K562 (cell line): ENCODE results near the gene SLC43A2. TPM values are rescaled to one million over a fixed set of nuclear protein-coding genes. Genes with fewer than 3 reads are reported as not detected.

Source experiments
- ATAC-seq: fragments of 200-7000 bp; cut with Tn5 transposase; 3 replicates; pipeline ENCODE4 v1.9.1; 2020; ENCODE audit warnings: moderate library complexity
- BruUV-seq: library from RNA; stranded (reverse); fragments of 400-500 nt; replicated peaks from 2 replicates; lab custom pipeline; 2021; lab: Mats Ljungman, UMichigan
- CTCF ChIA-PET: fragments of 300-600 bp; formaldehyde crosslinking; extraction: SDS; loops from one replicate; lab custom pipeline; 2021; ENCODE audit warnings: low intra/inter-chr PET ratio; lab: Yijun Ruan, JAX
- POLR2A ChIA-PET: fragments of 300-600, 350-650 bp; sonication (Branson Sonifier 250); formaldehyde crosslinking; extraction: SDS; loops from one replicate; lab custom pipeline; 2021; ENCODE audit warnings: antibody characterized with exemption, inconsistent platforms; lab: Yijun Ruan, JAX
- DNase-seq, 4 experiments: peaks; one replicate each; pipeline versions ENCODE4 v3.0.0 to v3.0.0-alpha.2; 2011 to 2018; ENCODE audit warnings: low spot score in 3 of 4, mixed read lengths in 3 of 4; ENCODE audit errors: extremely low read depth in 1 of 4
- FAIRE-seq: peaks from 2 replicates; lab custom pipeline; 2011; peaks lifted over from hg19 to GRCh38; lab: Jason Lieb, UNC
- H2AFZ ChIP-seq: 2 replicates; pipeline ENCODE4 v1.6.0; 2011; ENCODE audit warnings: low read depth, low read length, control low read depth, inconsistent platforms
- H3K27ac ChIP-seq: fragments of 200-600 bp; 3 replicates; pipeline ENCODE4 v1.8.0; 2011; ENCODE audit warnings: low read depth, mild to moderate bottlenecking, control low read depth, inconsistent platforms, low read length, moderate library complexity, mixed read lengths; ENCODE audit errors: extremely low read depth
- H3K27me3 ChIP-seq, 2 experiments: fragments of 300-600 bp in 1 of 2; 2 replicates in 1 of 2; 3 replicates in 1 of 2; pipeline versions ENCODE4 v1.6.0 to v1.8.0; 2011; ENCODE audit warnings: inconsistent platforms in 2 of 2, low read length in 2 of 2, mild to moderate bottlenecking in 1 of 2, mixed read lengths in 1 of 2, moderate library complexity in 1 of 2; ENCODE audit not compliant: control insufficient read depth in 2 of 2, insufficient read depth in 2 of 2
- H3K36me3 ChIP-seq: fragments of 300-600 bp; 3 replicates; pipeline ENCODE4 v1.8.0; 2011; ENCODE audit warnings: mild to moderate bottlenecking, low read length, inconsistent platforms; ENCODE audit not compliant: control insufficient read depth, insufficient read depth
- H3K4me1 ChIP-seq, 2 experiments: fragments of 200-600 bp in 1 of 2; replicated peaks in 1 of 2; 2 replicates in 1 of 2; 3 replicates in 1 of 2; pipeline versions ENCODE4 v1.5.1 to v1.8.0; 2011; ENCODE audit warnings: inconsistent platforms in 2 of 2, low read length in 2 of 2, mild to moderate bottlenecking in 1 of 2, mixed read lengths in 1 of 2, moderate library complexity in 1 of 2; ENCODE audit not compliant: control insufficient read depth in 2 of 2, insufficient read depth in 2 of 2
- H3K4me2 ChIP-seq: 2 replicates; pipeline ENCODE4 v1.6.1; 2011; ENCODE audit warnings: low read length, control low read depth, inconsistent platforms, mixed read lengths; ENCODE audit not compliant: insufficient read depth
- H3K4me3 ChIP-seq: fragments of 200-600 bp; sonication (generic), shearing (Covaris generic); 2 replicates; pipeline ENCODE4 v1.5.1; 2016; ENCODE audit warnings: control low read depth, inconsistent platforms
- H3K79me2 ChIP-seq: fragments of 200-600 bp; 3 replicates; pipeline ENCODE4 v1.8.0; 2011; ENCODE audit warnings: low read length, inconsistent platforms; ENCODE audit not compliant: control insufficient read depth, insufficient read depth
- H3K9ac ChIP-seq, 2 experiments: 2 replicates each; pipeline versions ENCODE4 v1.6.0 to v1.6.1; 2011; ENCODE audit warnings: low read depth in 2 of 2, low read length in 2 of 2, control low read depth in 1 of 2, inconsistent platforms in 1 of 2, mild to moderate bottlenecking in 1 of 2, mixed read lengths in 1 of 2; ENCODE audit not compliant: insufficient read depth in 1 of 2
- H3K9me1 ChIP-seq: one replicate; pipeline ENCODE4 v1.6.0; 2011; ENCODE audit warnings: inconsistent platforms, mild to moderate bottlenecking, low read length, moderate library complexity; ENCODE audit not compliant: control insufficient read depth, insufficient read depth
- H3K9me3 ChIP-seq: replicated peaks from 2 replicates; pipeline ENCODE4 v1.5.1; 2011; ENCODE audit warnings: low read depth, low read length, inconsistent platforms; ENCODE audit not compliant: control insufficient read depth, insufficient read depth
- H4K20me1 ChIP-seq: replicated peaks from 2 replicates; pipeline ENCODE4 v1.6.1; 2011; ENCODE audit warnings: low read length, inconsistent platforms, mixed read lengths; ENCODE audit not compliant: control insufficient read depth, insufficient read depth
- BCOR ChIP-seq: fragments of 450-650 bp; IDR thresholded peaks from 2 replicates; pipeline ENCODE4 v1.6.1; 2016
- E2F8 ChIP-seq: fragments of 450-650 bp; IDR thresholded peaks from 2 replicates; pipeline ENCODE4 v1.7.1; 2018; ENCODE audit warnings: mild to moderate bottlenecking, low read depth; ENCODE audit not compliant: partially characterized antibody
- MCM2 ChIP-seq: fragments of 450-650 bp; IDR thresholded peaks from 2 replicates; pipeline ENCODE4 v1.6.1; 2017; ENCODE audit warnings: low read depth, mild to moderate bottlenecking
- ZNF121 ChIP-seq: sonication (generic); formaldehyde crosslinking; conservative IDR thresholded peaks from 2 replicates; pipeline ENCODE4 v1.8.0; 2022; ENCODE audit warnings: missing genetic modification reagents
- WGBS: fragments of 100-300 bp; shearing (Covaris generic); methylation state at CpG from one replicate; pipeline ENCODE4 v1.1.6; 2016; ENCODE audit warnings: low coverage, mixed read lengths; ENCODE audit not compliant: insufficient coverage; ENCODE audit errors: missing lambda C conversion rate; 5-methylcytosine and 5-hydroxymethylcytosine counted together
- in situ Hi-C: fragments of 300-500 bp; cut with MboI; formaldehyde crosslinking; loops from 4 replicates; pipeline ENCODE4 v1.15.0; 2018; ENCODE audit warnings: inconsistent platforms, mixed read lengths
- intact Hi-C: fragments of 100-400 bp; cut with micrococcal nuclease; formaldehyde crosslinking; loops from 2 replicates; pipeline ENCODE4 v1.14.2; 2022
- polyA plus RNA-seq, 8 experiments: library from polyadenylated mRNA; depleted of rRNA in 4 of 8; stranded (reverse) in 5 of 8; unstranded in 3 of 8; fragments of >200 nt; fragmentation: Nextera tagmentation in 2 of 8; fragmentation: Illumina TruSeq in 1 of 8; extraction: Ambion mirVana in 2 of 8; extraction: Trizol in 1 of 8; gene quantifications; 2 replicates each; pipeline versions ENCODE4 v1.2.1 to v1.2.3, GENCODE V29; 2011 to 2014; ENCODE audit warnings: inconsistent platforms in 1 of 8, missing spikeins in 1 of 8
- total RNA-seq, 7 experiments: library from RNA; depleted of rRNA in 6 of 7; stranded (reverse); fragments of >200 nt in 6 of 7; fragmentation: Illumina TruSeq in 2 of 7; extraction: Trizol in 2 of 7; gene quantifications; 2 replicates each; pipeline versions ENCODE4 v1.2.1 to v1.2.3, GENCODE V29; 2011 to 2021; ENCODE audit warnings: low replicate concordance in 1 of 7

SLC43A2 gene
- total and polyA plus RNA-seq, 9 of the 15 experiments (the other 6 are each of a cell fraction or from before 2014, with no cell fraction given) = 0.03 to 10.2 (median 3.6) TPM

GRCh38 chr17:1635675-1636465 lies 7.2 kb upstream of the SLC43A2 start:
- no peaks in the 10 kb centered on the region for H3K9me3 ChIP-seq
- no peak overlapping the region for H3K4me3 ChIP-seq
- H3K9me1 ChIP-seq = no peaks in the 10 kb centered on the region
- no peak overlapping the region for H2AFZ ChIP-seq
- peak; percentile 69 for TF ChIP-seq ZNF121
- no peak for TF ChIP-seq E2F8
- TF ChIP-seq MCM2 = no peak
- TF ChIP-seq BCOR = 0 out of 2 replicates have a peak, but pooled peaks have one; percentile 26
- TF ChIP-seq, all 486 proteins: peak for 2
- FAIRE-seq (no peak), ATAC-seq (no peak), DNase-seq (no peak)
- no peak overlapping the region for H3K4me2 ChIP-seq
- ChIA-PET POLR2A (interaction anchor here (0.7 kb wide), 1 partner anchor 13 kb away, joined by 3 read pairs; no protein-coding TSS in a partner anchor), CTCF (interaction anchor here (0.6 kb wide), 1 partner anchor 130 kb away, joined by 3 read pairs; no protein-coding TSS in a partner anchor)
- no peak overlapping the region for H3K27ac ChIP-seq
- no TSS peak for BruUV-seq
- 65% methylated on average over 8 of the region's 10 CpGs for WGBS
- H3K36me3 ChIP-seq = no peaks in the 10 kb centered on the region
- intact Hi-C loops (no loop called here), in situ Hi-C loops (no loop called here)
- no peak overlapping the region for H3K9ac ChIP-seq
- H3K79me2 ChIP-seq = no peaks in the 10 kb centered on the region
- H3K27me3 ChIP-seq = no peaks in the 10 kb centered on the region
- peaks cover 0 to 29% of the 10 kb centered on the region in 2 experiments; a peak in 2 of 5 replicates for H3K4me1 ChIP-seq
- H4K20me1 ChIP-seq = no peaks in the 10 kb centered on the region
